DOHH2 (cell line): Measurements from ENCODE around the gene POU2F2.

Source experiments
- CTCF ChIP-seq: fragments of 200-600 bp; sonication (generic); IDR thresholded peaks from one replicate; pipeline ENCODE4 v1.5.1; 2014; ENCODE audit warnings: antibody characterized with exemption, mild to moderate bottlenecking, low read depth, low read length; ENCODE audit not compliant: poor library complexity, severe bottlenecking
- EZH2phosphoT487 ChIP-seq: fragments of 200-600 bp; sonication (generic); IDR thresholded peaks from 2 replicates; pipeline ENCODE4 v1.6.1; 2017; ENCODE audit warnings: borderline replicate concordance, mild to moderate bottlenecking, antibody characterized with exemption, low read length, moderate library complexity, mixed read lengths

- TF ChIP-seq CTCF (no peak), EZH2phosphoT487 (no peak)
Measured at GRCh38 chr19:42111384-42111783, 20.9 kb downstream of the POU2F2 start.
